HepG2 (cell line): ENCODE data around the gene TSPAN8. TPM values are rescaled to one million over a fixed set of nuclear protein-coding genes. Genes with fewer than 3 reads are reported as not detected.

Experiments used
- ATAC-seq: fragments of 200-7000 bp; cut with Tn5 transposase; 3 replicates; pipeline ENCODE4 v1.9.1; 2020; ENCODE audit warnings: mild to moderate bottlenecking, moderate library complexity
- BruUV-seq: library from RNA; stranded (reverse); fragments of 400-500 nt; replicated peaks from 2 replicates; lab custom pipeline; 2021; lab: Mats Ljungman, UMichigan
- CTCF ChIA-PET: fragments of 300-600 bp; formaldehyde crosslinking; extraction: SDS; loops from one replicate; lab custom pipeline; 2021; ENCODE audit warnings: low total read pairs, inconsistent platforms, low intra/inter-chr PET ratio; lab: Yijun Ruan, JAX
- POLR2A ChIA-PET: fragments of 350-600 bp; sonication (Branson Sonifier 250); formaldehyde crosslinking; loops from one replicate; lab custom pipeline; 2020; ENCODE audit warnings: antibody characterized with exemption, inconsistent platforms; lab: Yijun Ruan, JAX
- DNase-seq: peaks from one replicate; pipeline ENCODE4 v3.0.0-alpha.2; 2015; ENCODE audit warnings: low spot score
- FAIRE-seq: peaks from 3 replicates; lab custom pipeline; 2011; peaks lifted over from hg19 to GRCh38; lab: Jason Lieb, UNC
- H2AFZ ChIP-seq: one replicate; pipeline ENCODE4 v1.6.1; 2011; ENCODE audit warnings: low read length, inconsistent platforms
- H3K27ac ChIP-seq: fragments of 300-600 bp; 3 replicates; pipeline ENCODE4 v1.8.0; 2011; ENCODE audit warnings: mixed run types, mild to moderate bottlenecking, mixed read lengths, low read length, inconsistent platforms; ENCODE audit not compliant: insufficient read depth; ENCODE audit errors: extremely low read length
- H3K27me3 ChIP-seq, 2 experiments: fragments of 200-600 bp in 1 of 2; 2 replicates in 1 of 2; 3 replicates in 1 of 2; pipeline versions ENCODE4 v1.6.0 to v1.8.0; 2011; ENCODE audit warnings: low read length in 2 of 2, mild to moderate bottlenecking in 2 of 2, moderate library complexity in 2 of 2, inconsistent platforms in 1 of 2; ENCODE audit not compliant: insufficient read depth in 2 of 2, control insufficient read depth in 1 of 2
- H3K36me3 ChIP-seq, 2 experiments: fragments of 200-600 bp in 1 of 2; replicated peaks in 1 of 2; 2 replicates in 1 of 2; 3 replicates in 1 of 2; pipeline versions ENCODE4 v1.5.1 to v1.8.0; 2011; ENCODE audit warnings: low read length in 2 of 2, inconsistent platforms in 1 of 2; ENCODE audit not compliant: insufficient read depth in 2 of 2, control insufficient read depth in 1 of 2
- H3K4me1 ChIP-seq: 2 replicates; pipeline ENCODE4 v1.5.1; 2012; ENCODE audit warnings: low read length, inconsistent platforms; ENCODE audit not compliant: insufficient read depth
- H3K4me2 ChIP-seq: 2 replicates; pipeline ENCODE4 v1.6.0; 2011; ENCODE audit warnings: low read depth, low read length, inconsistent platforms
- H3K4me3 ChIP-seq, 3 experiments: fragments of 200-600 bp in 1 of 3; sonication (generic), shearing (Covaris generic) in 1 of 3; replicated peaks in 1 of 3; 2 replicates each; pipeline ENCODE4 v1.5.1; 2011 to 2016; ENCODE audit warnings: low read length in 3 of 3, inconsistent platforms in 2 of 3, low read depth in 2 of 3, mild to moderate bottlenecking in 2 of 3, control low read depth in 1 of 3, mixed read lengths in 1 of 3; ENCODE audit not compliant: insufficient read depth in 1 of 3
- H3K79me2 ChIP-seq: one replicate; pipeline ENCODE4 v1.6.1; 2011; ENCODE audit warnings: low read length, inconsistent platforms; ENCODE audit not compliant: insufficient read depth
- H3K9ac ChIP-seq: 2 replicates; pipeline ENCODE4 v1.6.0; 2011; ENCODE audit warnings: mild to moderate bottlenecking, low read depth, low read length, inconsistent platforms; ENCODE audit not compliant: insufficient read depth
- H3K9me3 ChIP-seq: 2 replicates; pipeline ENCODE4 v1.5.1; 2012; ENCODE audit warnings: mild to moderate bottlenecking, low read length
- H4K20me1 ChIP-seq: 2 replicates; pipeline ENCODE4 v1.6.0; 2011; ENCODE audit warnings: inconsistent platforms, mild to moderate bottlenecking, low read length, moderate library complexity; ENCODE audit not compliant: insufficient read depth
- GABPB1 ChIP-seq: IDR thresholded peaks from 2 replicates; pipeline ENCODE4 v1.6.1; 2016; ENCODE audit warnings: mild to moderate bottlenecking, missing genetic modification reagents, moderate library complexity, missing compliant biosample characterization
- GATAD2A ChIP-seq: IDR thresholded peaks from 2 replicates; pipeline ENCODE4 v1.6.1; 2016
- KAT7 ChIP-seq: IDR thresholded peaks from 2 replicates; pipeline ENCODE4 v1.6.1; 2018; ENCODE audit warnings: borderline replicate concordance, missing compliant biosample characterization
- NFE2L2 ChIP-seq: fragments of 150-350 bp; IDR thresholded peaks from 2 replicates; pipeline ENCODE4 v1.6.1; 2014; ENCODE audit warnings: low read length
- PHF21A ChIP-seq: sonication (generic); formaldehyde crosslinking; IDR thresholded peaks from 2 replicates; pipeline ENCODE4 v1.5.0; 2020; ENCODE audit warnings: mild to moderate bottlenecking, missing genetic modification reagents
- POLR2A ChIP-seq, 2 experiments: IDR thresholded peaks; 2 replicates each; pipeline ENCODE4 v1.6.1; 2011; ENCODE audit warnings: low read depth in 2 of 2, low read length in 2 of 2, mild to moderate bottlenecking in 1 of 2, moderate library complexity in 1 of 2; ENCODE audit not compliant: insufficient read depth in 1 of 2
- POLR2AphosphoS2 ChIP-seq: IDR thresholded peaks from 2 replicates; pipeline ENCODE4 v1.6.1; 2011; ENCODE audit warnings: low read depth, low read length, improper control_type of control experiment
- TFDP2 ChIP-seq: sonication (generic); formaldehyde crosslinking; IDR thresholded peaks from 2 replicates; pipeline ENCODE4 v1.4.0; 2020; ENCODE audit warnings: missing genetic modification reagents
- ZFP91 ChIP-seq: sonication (generic); formaldehyde crosslinking; IDR thresholded peaks from 2 replicates; pipeline ENCODE4 v1.9.0; 2022; ENCODE audit warnings: missing genetic modification reagents, mild to moderate bottlenecking, borderline replicate concordance
- ZMYM2 ChIP-seq: sonication (generic); formaldehyde crosslinking; IDR thresholded peaks from 2 replicates; pipeline ENCODE4 v1.8.0; 2022; ENCODE audit warnings: mild to moderate bottlenecking, missing genetic modification reagents
- ZNF264 ChIP-seq: sonication (generic); formaldehyde crosslinking; IDR thresholded peaks from 2 replicates; pipeline ENCODE4 v1.4.0; 2020; ENCODE audit warnings: missing genetic modification reagents
- ZNF451 ChIP-seq: sonication (generic); formaldehyde crosslinking; IDR thresholded peaks from 2 replicates; pipeline ENCODE4 v1.5.0; 2020; ENCODE audit warnings: mild to moderate bottlenecking, missing genetic modification reagents
- ZSCAN9 ChIP-seq: IDR thresholded peaks from 2 replicates; pipeline ENCODE4 v1.6.1; 2016; ENCODE audit warnings: borderline replicate concordance
- WGBS: methylation state at CpG from one replicate; pipeline ENCODE4 v1.1.6; 2017; ENCODE audit warnings: low lambda C conversion rate; 5-methylcytosine and 5-hydroxymethylcytosine counted together
- in situ Hi-C: cut with HindIII; loops from 2 replicates; pipeline ENCODE4 v1.10.0; 2017; ENCODE audit warnings: low pct_unique_long_range_greater_than_20kb; ENCODE audit not compliant: extremely low pct_ligation_motif_present
- intact Hi-C: fragments of 100-400 bp; cut with micrococcal nuclease; formaldehyde crosslinking; loops from one replicate; pipeline ENCODE4 v1.10.0; 2022; ENCODE audit not compliant: unreplicated experiment
- polyA plus RNA-seq, 8 experiments: library from polyadenylated mRNA; depleted of rRNA in 3 of 8; stranded (reverse) in 7 of 8; unstranded in 1 of 8; fragments of >200 nt; fragmentation: Illumina TruSeq in 4 of 8; extraction: Trizol in 4 of 8; gene quantifications; 2 replicates each; pipeline versions ENCODE4 v1.2.1 to v1.2.3, GENCODE V29; 2011 to 2016; ENCODE audit warnings: low read depth in 4 of 8, missing spikeins in 1 of 8, mixed read lengths in 1 of 8; ENCODE audit not compliant: insufficient read depth in 1 of 8
- total RNA-seq, 5 experiments: library from RNA; depleted of rRNA; stranded (reverse); fragments of >200 nt; fragmentation: Illumina TruSeq; extraction: Trizol; gene quantifications; 2 replicates each; pipeline ENCODE4 v1.2.3, GENCODE V29; 2016; ENCODE audit warnings: low read depth in 1 of 5

The TSPAN8 gene
- total and polyA plus RNA-seq, 2 of the 13 experiments (the other 11 are each of a cell fraction or from before 2014, with no cell fraction given), result 3.4 to 3.9 TPM

GRCh38 chr12:71166862-71167496 lies 9.2 kb upstream of the TSPAN8 start:
- Histone ChIP-seq H3K4me2 (no peak overlapping the region), H3K4me3 (no peak overlapping the region), H3K9me3 (no peaks in the 10 kb centered on the region), H3K27me3 (no peaks in the 10 kb centered on the region), H2AFZ (peak overlapping the region; percentile 9), H3K36me3 (no peaks in the 10 kb centered on the region), H3K4me1 (peaks cover 54% of the 10 kb centered on the region), H3K27ac (peak overlapping the region; percentile 21), H4K20me1 (no peaks in the 10 kb centered on the region), H3K9ac (no peak overlapping the region), H3K79me2 (no peaks in the 10 kb centered on the region)
- ChIA-PET CTCF (no interaction called here), POLR2A (no interaction called here)
- intact Hi-C loops, result no loop called here
- TF ChIP-seq POLR2A (IDR thresholded peaks at IDR 0.05; ENCODE audit: insufficient read depth in 1 of 2, low read depth in 2 of 2, low read length in 2 of 2) (no peak), TFDP2 (CRISPR knock-in tag) (no peak), NFE2L2 (peak; percentile 44; the same call in 1 of the 2 replicates), KAT7 (CRISPR knock-in tag) (no peak), POLR2AphosphoS2 (no peak), PHF21A (CRISPR knock-in tag) (no peak), GATAD2A (CRISPR knock-in tag) (peak; percentile 12; the same call in 1 of the 2 replicates), ZNF451 (CRISPR knock-in tag) (no peak), ZSCAN9 (CRISPR knock-in tag) (no peak)
- BruUV-seq, result no TSS peak
- WGBS, result 48% methylated on average over 4 of the region's 4 CpGs
- no peak for ATAC-seq
- in situ Hi-C loops, result no loop called here
- no peak for DNase-seq
- no peak for FAIRE-seq

- ChIA-PET POLR2A (no interaction called here), CTCF (no interaction called here)
- Histone ChIP-seq H3K4me2 (no peak overlapping the region), H3K27me3 (no peaks in the 10 kb centered on the region), H3K9ac (no peak overlapping the region), H3K4me1 (peaks cover 61% of the 10 kb centered on the region), H2AFZ (no peak overlapping the region), H3K4me3 (no peak overlapping the region), H3K79me2 (no peaks in the 10 kb centered on the region)
- intact Hi-C loops, result no loop called here
- ATAC-seq (no peak), FAIRE-seq (no peak)
- no TSS peak for BruUV-seq
- 0 out of 2 replicates have a peak, but pooled peaks have one; percentile 42 for TF ChIP-seq ZMYM2 (CRISPR knock-in tag)
- no peak for TF ChIP-seq ZNF264 (CRISPR knock-in tag)
- peak; percentile 17; the same call in 1 of the 2 replicates for TF ChIP-seq ZFP91 (CRISPR knock-in tag)
- peak; percentile 10; the same call in 1 of the 2 replicates for TF ChIP-seq GABPB1 (CRISPR knock-in tag)
- TF ChIP-seq, all 625 proteins: peak for 3
- Histone ChIP-seq H4K20me1 (no peaks in the 10 kb centered on the region), H3K9me3 (no peaks in the 10 kb centered on the region), H3K27ac (no peak overlapping the region), H3K36me3 (no peaks in the 10 kb centered on the region)
- in situ Hi-C loops, result no loop called here
- 91% methylated on average over 18 of the region's 34 CpGs for WGBS
- no peak for DNase-seq
These were observed 8.5 kb upstream of the TSPAN8 start for GRCh38 chr12:71166280-71166679.
